Loucy (cell line): ENCODE results near the gene CPPED1.

Experiments
- CTCF ChIP-seq: fragments of 200-600 bp; sonication (generic); conservative IDR thresholded peaks from 2 replicates; pipeline ENCODE4 v1.5.1; 2014; ENCODE audit warnings: mild to moderate bottlenecking, antibody characterized with exemption, low read length
- EZH2phosphoT487 ChIP-seq: fragments of 200-600 bp; IDR thresholded peaks from 2 replicates; pipeline ENCODE4 v1.6.1; 2018; ENCODE audit warnings: antibody characterized with exemption, mild to moderate bottlenecking, moderate library complexity, borderline replicate concordance

DNA sequence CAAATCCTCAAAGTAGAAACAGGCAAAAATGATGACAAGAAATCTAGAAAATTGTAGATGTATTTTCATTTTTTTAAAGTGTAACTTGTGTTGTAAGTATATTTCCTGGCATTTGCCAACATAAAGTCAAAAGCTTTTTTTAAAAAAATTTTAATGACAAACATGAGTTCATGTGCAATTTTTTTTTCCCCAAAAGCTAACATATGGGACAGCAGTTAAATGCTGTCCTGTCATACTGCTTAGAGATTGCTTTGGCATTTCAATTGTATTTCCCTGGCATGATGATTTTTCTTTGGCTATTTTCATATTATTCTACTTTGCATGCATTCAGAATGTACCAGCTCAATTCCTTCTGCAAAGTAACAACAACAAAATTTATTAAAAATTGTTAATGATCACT is 24.5 kb upstream of the CPPED1 start:
- no peak for TF ChIP-seq CTCF
- TF ChIP-seq EZH2phosphoT487, result no peak
